HepG2 (cell line): ENCODE measurements around the gene STKLD1. TPM values are rescaled to one million over a fixed set of nuclear protein-coding genes. Genes with fewer than 3 reads are reported as not detected.
A peak's percentile ranks its signal among the peaks of the same experiment; 100 is the strongest.

Experiments used
- AGO1 ChIP-seq: fragments of 200-400 bp; formaldehyde crosslinking; IDR thresholded peaks from 2 replicates; pipeline ENCODE4 v1.6.1; 2017; ENCODE audit warnings: mild to moderate bottlenecking, low read depth, low read length, moderate library complexity; ENCODE audit not compliant: poor library complexity, severe bottlenecking
- EHMT2 ChIP-seq: fragments of 200-600 bp; sonication (generic); IDR thresholded peaks from 2 replicates; pipeline ENCODE4 v1.7.0; 2017; ENCODE audit warnings: antibody characterized with exemption, low read depth, low read length, borderline replicate concordance
- GABPB1 ChIP-seq: IDR thresholded peaks from 2 replicates; pipeline ENCODE4 v1.6.1; 2016; ENCODE audit warnings: mild to moderate bottlenecking, missing genetic modification reagents, moderate library complexity, missing compliant biosample characterization
- HOXA3 ChIP-seq: sonication (generic); formaldehyde crosslinking; IDR thresholded peaks from 2 replicates; pipeline ENCODE4 v1.5.0; 2020; ENCODE audit warnings: missing genetic modification reagents
- MXD4 ChIP-seq: IDR thresholded peaks from 2 replicates; pipeline ENCODE4 v1.6.1; 2016; ENCODE audit warnings: mild to moderate bottlenecking, missing biosample characterization, missing genetic modification reagents
- RBFOX2 ChIP-seq: fragments of 200-400 bp; formaldehyde crosslinking; IDR thresholded peaks from 2 replicates; pipeline ENCODE4 v1.6.1; 2017; ENCODE audit warnings: low read depth, mild to moderate bottlenecking, low read length
- SP5 ChIP-seq: IDR thresholded peaks from 2 replicates; pipeline ENCODE4 v1.6.1; 2016; ENCODE audit warnings: low read depth, borderline replicate concordance
- STAG1 ChIP-seq: sonication (generic); formaldehyde crosslinking; IDR thresholded peaks from 2 replicates; pipeline ENCODE4 v1.4.0; 2020; ENCODE audit warnings: missing genetic modification reagents
- ZNF883 ChIP-seq: sonication (generic); formaldehyde crosslinking; IDR thresholded peaks from 2 replicates; pipeline ENCODE4 v1.5.1; 2020; ENCODE audit warnings: mild to moderate bottlenecking, missing genetic modification reagents; ENCODE audit errors: not compliant biosample characterization
- polyA plus RNA-seq, 8 experiments: library from polyadenylated mRNA; depleted of rRNA in 3 of 8; stranded (reverse) in 7 of 8; unstranded in 1 of 8; fragments of >200 nt; fragmentation: Illumina TruSeq in 4 of 8; extraction: Trizol in 4 of 8; gene quantifications; 2 replicates each; pipeline versions ENCODE4 v1.2.1 to v1.2.3, GENCODE V29; 2011 to 2016; ENCODE audit warnings: low read depth in 4 of 8, missing spikeins in 1 of 8, mixed read lengths in 1 of 8; ENCODE audit not compliant: insufficient read depth in 1 of 8
- total RNA-seq, 5 experiments: library from RNA; depleted of rRNA; stranded (reverse); fragments of >200 nt; fragmentation: Illumina TruSeq; extraction: Trizol; gene quantifications; 2 replicates each; pipeline ENCODE4 v1.2.3, GENCODE V29; 2016; ENCODE audit warnings: low read depth in 1 of 5
- TF ChIP-seq, protein P1 (sequence below): sonication (generic); formaldehyde crosslinking; IDR thresholded peaks from 2 replicates; pipeline ENCODE4 v1.4.0; 2020; ENCODE audit warnings: mild to moderate bottlenecking, missing genetic modification reagents

STKLD1 gene
- total and polyA plus RNA-seq, 2 of the 13 experiments (the other 11 are each of a cell fraction or from before 2014, with no cell fraction given), result 1.5 to 2.2 TPM

DNA sequence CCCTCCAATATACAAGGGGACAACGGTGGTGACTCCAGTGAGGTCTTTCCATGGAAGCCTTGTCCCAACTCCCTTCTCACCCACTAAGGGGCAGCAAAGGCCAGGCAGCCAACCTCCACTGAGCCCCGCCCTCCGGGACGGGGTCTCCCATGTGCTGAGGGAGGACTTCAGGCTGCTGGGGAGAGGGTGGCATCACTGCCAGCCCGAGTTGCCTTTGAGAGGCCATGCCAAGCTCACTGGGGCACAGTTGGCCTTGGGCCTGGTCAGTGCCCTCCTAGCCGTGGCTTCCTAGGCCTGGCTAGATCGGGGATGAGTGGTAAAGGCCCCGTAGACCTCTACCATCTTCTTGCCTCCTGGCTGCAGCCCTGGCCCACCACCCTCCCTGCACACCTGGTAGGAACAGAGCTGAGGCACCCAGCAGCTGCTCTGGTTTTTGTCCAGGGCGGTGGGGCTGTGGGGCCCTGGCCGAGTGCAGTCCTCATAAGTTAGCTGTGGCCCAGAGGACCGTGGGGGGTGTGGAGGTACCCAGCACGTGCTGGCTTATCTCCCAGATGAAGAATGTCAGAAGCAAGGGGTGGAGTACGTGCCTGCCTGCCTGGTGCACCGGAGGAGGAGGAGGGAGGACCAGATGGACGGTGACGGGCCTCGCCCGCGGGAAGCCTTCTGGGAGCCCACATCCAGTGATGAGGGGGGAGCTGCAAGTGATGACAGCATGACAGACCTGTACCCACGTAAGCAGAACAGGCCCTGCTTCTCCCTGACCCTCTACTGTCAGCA, 16.6 kb upstream of the STKLD1 start (continued):
- TF ChIP-seq, protein P1, sequence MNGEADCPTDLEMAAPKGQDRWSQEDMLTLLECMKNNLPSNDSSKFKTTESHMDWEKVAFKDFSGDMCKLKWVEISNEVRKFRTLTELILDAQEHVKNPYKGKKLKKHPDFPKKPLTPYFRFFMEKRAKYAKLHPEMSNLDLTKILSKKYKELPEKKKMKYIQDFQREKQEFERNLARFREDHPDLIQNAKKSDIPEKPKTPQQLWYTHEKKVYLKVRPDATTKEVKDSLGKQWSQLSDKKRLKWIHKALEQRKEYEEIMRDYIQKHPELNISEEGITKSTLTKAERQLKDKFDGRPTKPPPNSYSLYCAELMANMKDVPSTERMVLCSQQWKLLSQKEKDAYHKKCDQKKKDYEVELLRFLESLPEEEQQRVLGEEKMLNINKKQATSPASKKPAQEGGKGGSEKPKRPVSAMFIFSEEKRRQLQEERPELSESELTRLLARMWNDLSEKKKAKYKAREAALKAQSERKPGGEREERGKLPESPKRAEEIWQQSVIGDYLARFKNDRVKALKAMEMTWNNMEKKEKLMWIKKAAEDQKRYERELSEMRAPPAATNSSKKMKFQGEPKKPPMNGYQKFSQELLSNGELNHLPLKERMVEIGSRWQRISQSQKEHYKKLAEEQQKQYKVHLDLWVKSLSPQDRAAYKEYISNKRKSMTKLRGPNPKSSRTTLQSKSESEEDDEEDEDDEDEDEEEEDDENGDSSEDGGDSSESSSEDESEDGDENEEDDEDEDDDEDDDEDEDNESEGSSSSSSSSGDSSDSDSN (CRISPR knock-in tag), result no peak
- TF ChIP-seq ZNF883 (peak; percentile 23), STAG1 (CRISPR knock-in tag) (peak; percentile 85), RBFOX2 (peak; percentile 40; the same call in 1 of the 2 replicates), SP5 (CRISPR knock-in tag) (peak; percentile 74; the same call in 1 of the 2 replicates), AGO1 (peak; percentile 76), GABPB1 (CRISPR knock-in tag) (peak; percentile 34; the same call in 1 of the 2 replicates), MXD4 (0 out of 2 replicates have a peak, but pooled peaks have one; percentile 17), HOXA3 (CRISPR knock-in tag) (0 out of 2 replicates have a peak, but pooled peaks have one; percentile 15), EHMT2 (no peak)
